GM19463 (cell line): ENCODE measurements around the gene B3GNT5.
A peak's percentile ranks its signal among the peaks of the same experiment; 100 is the strongest.

Experiments
- ATAC-seq: cut with Tn5 transposase; IDR thresholded peaks from one replicate; pipeline ENCODE4 v1.9.1; 2021; ENCODE audit warnings: mild to moderate bottlenecking, moderate library complexity; ENCODE audit not compliant: unreplicated experiment

Gene B3GNT5

GRCh38 chr3:183264268-183264667 is 11.2 kb downstream of the B3GNT5 start:
- ATAC-seq: no peak

- ATAC-seq: no peak
Measured at GRCh38 chr3:183265157-183265642, 12.1 kb downstream of the B3GNT5 start.

- ATAC-seq: no peak
Measured at GRCh38 chr3:183265834-183266417, 12.9 kb downstream of the B3GNT5 start.

GRCh38 chr3:183266454-183266853 is 13.4 kb downstream of the B3GNT5 start:
- no peak for ATAC-seq

- ATAC-seq: no peak
Measured at GRCh38 chr3:183267140-183267539, 14.1 kb downstream of the B3GNT5 start.

GRCh38 chr3:183268366-183268765 is 15.3 kb downstream of the B3GNT5 start:
- no peak for ATAC-seq

GRCh38 chr3:183269345-183269744 is 16.3 kb downstream of the B3GNT5 start:
- ATAC-seq: no peak

- ATAC-seq: no peak
Measured at GRCh38 chr3:183270344-183270743, 17.3 kb downstream of the B3GNT5 start.

- no peak for ATAC-seq
Measured at GRCh38 chr3:183272142-183272541, 19.1 kb downstream of the B3GNT5 start.

- no peak for ATAC-seq
Measured at GRCh38 chr3:183272791-183273190, 19.7 kb downstream of the B3GNT5 start.

GRCh38 chr3:183274609-183275008 is 21.6 kb downstream of the B3GNT5 start:
- ATAC-seq: no peak

GRCh38 chr3:183275418-183275817 is 22.4 kb downstream of the B3GNT5 start:
- no peak for ATAC-seq

- no peak for ATAC-seq
Measured at GRCh38 chr3:183275937-183276336, 22.9 kb downstream of the B3GNT5 start.

GRCh38 chr3:183277260-183277659 is 24.2 kb downstream of the B3GNT5 start:
- no peak for ATAC-seq

- ATAC-seq: peak; percentile 48
Measured at GRCh38 chr3:183278479-183279088, 25.5 kb downstream of the B3GNT5 start.

- no peak for ATAC-seq
Measured at GRCh38 chr3:183279371-183279770, 26.3 kb downstream of the B3GNT5 start.

GRCh38 chr3:183281126-183281797 is 28.2 kb downstream of the B3GNT5 start:
- no peak for ATAC-seq

- ATAC-seq: no peak
Measured at GRCh38 chr3:183283886-183284285, 30.8 kb downstream of the B3GNT5 start.

GRCh38 chr3:183284570-183284969 is 31.5 kb downstream of the B3GNT5 start:
- ATAC-seq: no peak

GRCh38 chr3:183285318-183285717 is 32.3 kb downstream of the B3GNT5 start:
- ATAC-seq: no peak

GRCh38 chr3:183285828-183286457 is 32.9 kb downstream of the B3GNT5 start:
- peak; percentile 99 for ATAC-seq
